ENCODE data around the gene ID2.

DNA sequence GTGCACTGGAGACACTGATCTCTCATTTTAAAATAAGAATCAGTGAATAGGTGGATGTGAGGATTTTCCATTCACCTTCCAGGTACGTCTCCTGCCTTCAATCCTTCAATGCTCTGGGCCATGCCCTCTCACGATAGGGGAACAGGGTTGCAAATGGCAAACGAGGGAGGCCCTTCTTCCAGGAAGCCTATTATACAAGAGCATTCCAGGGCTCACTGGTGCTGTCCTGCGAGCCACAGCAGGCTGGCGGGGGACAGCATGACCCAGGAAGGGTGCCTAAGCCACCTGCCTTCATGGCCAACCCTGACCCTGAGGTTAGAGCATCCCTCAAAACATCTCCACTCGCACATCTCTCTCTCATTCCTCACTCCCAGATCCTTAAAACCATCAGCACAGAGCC is 20.6 kb upstream of the ID2 start:
- TF ChIP-seq, protein P1, sequence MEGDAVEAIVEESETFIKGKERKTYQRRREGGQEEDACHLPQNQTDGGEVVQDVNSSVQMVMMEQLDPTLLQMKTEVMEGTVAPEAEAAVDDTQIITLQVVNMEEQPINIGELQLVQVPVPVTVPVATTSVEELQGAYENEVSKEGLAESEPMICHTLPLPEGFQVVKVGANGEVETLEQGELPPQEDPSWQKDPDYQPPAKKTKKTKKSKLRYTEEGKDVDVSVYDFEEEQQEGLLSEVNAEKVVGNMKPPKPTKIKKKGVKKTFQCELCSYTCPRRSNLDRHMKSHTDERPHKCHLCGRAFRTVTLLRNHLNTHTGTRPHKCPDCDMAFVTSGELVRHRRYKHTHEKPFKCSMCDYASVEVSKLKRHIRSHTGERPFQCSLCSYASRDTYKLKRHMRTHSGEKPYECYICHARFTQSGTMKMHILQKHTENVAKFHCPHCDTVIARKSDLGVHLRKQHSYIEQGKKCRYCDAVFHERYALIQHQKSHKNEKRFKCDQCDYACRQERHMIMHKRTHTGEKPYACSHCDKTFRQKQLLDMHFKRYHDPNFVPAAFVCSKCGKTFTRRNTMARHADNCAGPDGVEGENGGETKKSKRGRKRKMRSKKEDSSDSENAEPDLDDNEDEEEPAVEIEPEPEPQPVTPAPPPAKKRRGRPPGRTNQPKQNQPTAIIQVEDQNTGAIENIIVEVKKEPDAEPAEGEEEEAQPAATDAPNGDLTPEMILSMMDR (conservative IDR thresholded peaks at IDR 0.05; ENCODE audit: low read length): no peak
- no peak for TF ChIP-seq EZH2phosphoT487 (IDR thresholded peaks at IDR 0.05; ENCODE audit: borderline replicate concordance)

All from Loucy (cell line).